ENCODE data around the gene AHNAK.
"Not testable (repeated sequence)": the region's sequence is repeated elsewhere in the genome, so short reads cannot be mapped to it uniquely, and the experiment has no call there.

AHNAK gene

DNA sequence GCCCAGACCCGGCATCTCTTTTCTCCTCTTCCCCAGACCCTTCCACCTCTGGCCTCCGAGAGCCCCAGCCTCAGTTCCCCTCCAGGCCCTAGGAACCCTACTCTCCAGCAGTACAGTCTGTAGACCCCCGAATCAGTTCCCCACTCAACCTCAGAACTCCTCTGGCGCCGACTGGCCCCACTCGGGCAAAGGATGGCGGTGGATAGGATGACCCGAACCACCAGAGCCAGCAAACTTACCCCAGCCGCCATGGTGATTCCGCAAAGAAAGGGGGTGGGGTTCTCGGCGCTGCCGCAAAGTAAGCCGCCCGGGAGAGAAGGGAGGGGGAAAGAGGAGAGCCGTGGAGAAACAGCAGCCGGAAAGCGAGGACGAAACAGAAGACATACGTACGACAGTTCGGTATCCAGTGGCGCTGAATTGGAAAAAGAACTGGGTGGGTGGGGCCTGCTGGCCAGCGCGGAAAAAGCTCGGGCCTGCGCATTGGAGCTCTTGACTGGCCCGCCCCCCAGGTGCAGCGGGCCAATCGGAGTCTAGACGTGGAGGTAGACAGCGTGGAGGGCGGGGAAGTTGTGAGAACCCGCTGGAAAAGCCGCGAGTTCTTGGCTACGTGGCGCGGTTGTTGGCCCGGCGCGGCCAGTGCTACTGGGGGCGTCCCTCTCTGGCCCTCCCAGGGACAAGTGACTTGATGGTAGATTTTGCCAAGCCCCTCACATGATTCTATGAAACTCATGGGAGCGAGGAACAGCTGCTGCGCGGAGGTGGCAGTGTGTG, 27.2 kb upstream of the AHNAK start, which contains the start of gene EEF1G:
Gene EEF1G, minus strand, starts transcription at position 300 of the 771 bp plus-strand sequence. Its CDS starts 49 bp downstream, at position 251.
- peak; percentile 87 to 99 (median 97) for DNase-seq

DNA sequence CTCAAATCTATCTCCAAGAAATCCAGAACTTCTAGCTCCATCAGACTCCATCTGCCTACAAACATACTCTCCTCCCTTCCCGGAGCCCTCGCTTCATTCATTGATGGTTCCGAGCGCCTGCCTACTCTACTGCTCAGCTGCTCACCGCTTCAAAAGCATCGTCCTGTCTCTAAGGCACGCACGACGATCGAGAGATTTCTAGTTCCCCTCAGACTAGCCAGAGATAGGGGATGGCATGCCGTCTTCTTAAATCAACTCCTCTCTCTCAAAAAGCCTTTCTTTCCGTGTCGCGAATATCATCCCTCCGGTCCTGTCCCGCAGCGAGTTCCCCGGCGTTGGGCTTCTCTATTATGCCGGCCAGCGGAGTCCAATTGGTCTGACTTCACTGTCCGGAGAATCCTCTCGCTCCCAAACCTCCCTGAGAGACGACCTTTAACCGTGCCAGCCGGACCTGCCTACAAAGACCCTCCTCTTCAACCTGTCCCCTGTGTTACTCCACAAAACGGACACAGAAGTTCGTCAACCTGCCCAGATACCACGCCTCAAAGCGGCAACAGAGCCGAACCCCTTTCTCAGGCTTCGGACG, 26.5 kb upstream of the AHNAK start:
- peak in 10 of 51 donors; percentile 36 to 71 (median 48) for DNase-seq

DNA sequence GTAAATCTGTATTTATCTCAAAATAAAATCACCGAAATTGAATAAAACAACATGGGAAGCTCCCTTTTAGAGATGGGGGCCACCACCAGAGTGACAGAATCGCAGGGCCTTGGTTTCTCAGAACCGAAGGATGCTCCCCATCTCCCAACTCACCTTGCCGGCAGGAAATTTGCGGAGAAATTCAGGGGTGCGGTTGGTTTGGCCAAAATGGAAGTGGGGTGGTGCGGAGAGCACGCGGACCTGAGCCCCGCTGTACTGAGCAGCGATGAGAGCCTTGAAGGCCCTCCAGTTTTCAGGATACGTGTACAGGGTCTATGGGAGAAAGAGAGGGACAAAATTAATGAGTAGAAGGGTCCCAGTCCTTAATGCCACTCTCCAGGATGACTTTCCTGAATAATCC, 25.8 kb upstream of the AHNAK start:
- no peak for DNase-seq

DNA sequence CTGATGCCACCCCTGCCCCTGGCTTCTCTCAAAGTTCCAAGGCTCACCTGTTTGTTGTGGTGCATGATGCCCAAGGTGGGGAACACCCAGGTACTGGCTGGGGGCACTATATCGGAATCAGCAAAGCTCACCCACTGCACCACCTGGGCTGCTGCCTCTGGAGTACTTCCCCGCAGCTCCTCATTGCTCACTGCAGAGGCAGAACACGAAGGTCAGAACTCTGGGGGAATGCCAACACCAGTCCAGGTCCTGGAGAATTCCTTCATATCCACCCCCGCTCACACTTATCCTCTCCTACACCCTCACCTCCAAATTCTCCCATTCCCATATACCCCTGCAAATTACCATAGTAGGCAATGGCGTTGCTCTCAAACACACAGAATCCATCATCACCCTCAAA, 24.9 kb upstream of the AHNAK start:
- not testable (repeated sequence) for DNase-seq

DNA sequence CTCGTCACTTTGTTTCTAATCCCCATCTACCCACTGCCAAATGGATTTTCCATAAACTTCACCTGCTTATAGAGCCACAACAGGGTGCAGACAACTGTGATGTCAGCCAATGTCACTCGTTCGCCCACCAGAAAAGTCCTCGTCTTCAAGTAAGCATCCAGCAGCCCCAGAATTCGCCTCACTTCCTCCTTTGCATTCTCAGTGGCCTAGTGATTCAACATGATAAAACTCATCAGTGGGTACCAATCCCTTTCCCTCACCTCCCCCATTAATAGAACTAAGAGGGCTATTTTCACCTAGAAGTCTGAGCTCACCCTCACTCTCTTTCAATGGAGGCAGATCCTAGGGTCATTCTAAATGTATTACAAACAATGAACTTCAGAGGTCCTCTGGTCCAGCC, 24.3 kb upstream of the AHNAK start:
- DNase-seq, result not testable (repeated sequence)

DNA sequence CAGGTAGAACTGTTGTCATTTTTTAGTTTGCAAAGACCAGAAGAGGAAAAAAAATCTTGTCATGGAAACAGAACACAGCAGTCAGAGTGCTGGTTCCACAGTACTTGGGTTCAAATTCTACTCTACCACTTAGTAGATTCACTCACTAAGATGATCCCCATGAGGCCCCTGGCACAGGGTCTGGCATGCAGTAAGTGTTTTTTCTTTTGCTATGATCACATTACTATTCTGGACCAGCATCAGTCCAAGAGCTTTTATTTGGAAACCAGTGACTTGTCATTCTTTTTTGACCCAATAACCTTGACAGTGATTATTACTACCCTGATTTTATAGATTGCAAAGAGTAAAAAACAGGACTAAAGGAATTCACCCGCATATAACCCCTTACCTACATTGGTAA, 23.0 kb upstream of the AHNAK start:
- no peak for DNase-seq

DNA sequence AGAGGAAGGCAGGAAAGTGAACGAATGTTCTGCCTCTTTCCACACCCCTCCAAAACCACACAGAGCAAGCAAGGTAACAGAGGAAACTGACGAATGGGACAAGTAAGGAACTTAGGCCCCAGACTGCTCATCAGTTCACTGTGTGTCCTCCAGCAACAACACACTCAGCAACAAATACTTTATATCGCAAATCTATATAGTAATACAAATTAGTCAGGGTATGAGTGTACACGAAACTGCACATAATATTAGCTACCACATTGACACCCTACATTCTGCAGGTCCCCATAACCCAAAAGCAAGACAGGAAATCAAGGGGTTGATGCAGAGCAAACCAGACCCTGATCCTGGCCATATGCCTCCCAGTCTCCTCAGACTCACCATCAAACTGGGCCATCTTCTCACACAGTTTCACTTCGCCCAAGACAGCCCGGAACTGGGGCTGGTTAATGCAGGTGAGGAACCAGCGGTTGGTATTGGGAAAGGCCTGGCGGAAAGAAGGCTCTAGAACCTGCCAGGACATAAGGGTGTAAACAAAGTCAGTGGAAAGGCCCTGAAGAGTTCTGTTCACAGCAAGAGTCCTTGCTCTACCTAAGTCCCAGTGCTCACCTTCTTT, 20.5 kb upstream of the AHNAK start:
- DNase-seq, result no peak

DNA sequence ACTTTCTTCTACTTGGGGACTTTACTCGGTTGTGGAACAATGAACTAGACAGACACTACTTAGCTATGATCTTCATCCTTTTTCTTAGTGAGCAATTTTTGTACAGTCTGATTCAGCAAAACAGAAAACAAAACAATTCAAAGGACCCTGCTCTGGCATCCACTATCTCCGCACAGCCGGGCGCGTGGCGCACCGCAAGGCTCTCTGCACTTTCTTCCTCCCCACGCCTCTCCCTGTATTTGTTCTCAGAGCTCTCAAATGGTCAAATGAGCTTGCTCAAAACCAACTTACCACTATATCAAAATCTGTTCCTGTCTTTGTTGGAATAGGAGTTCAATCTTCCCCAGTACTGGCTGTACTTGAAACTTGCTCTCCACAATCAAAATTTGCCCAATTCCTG, 19.6 kb upstream of the AHNAK start:
- DNase-seq, result no peak

DNA sequence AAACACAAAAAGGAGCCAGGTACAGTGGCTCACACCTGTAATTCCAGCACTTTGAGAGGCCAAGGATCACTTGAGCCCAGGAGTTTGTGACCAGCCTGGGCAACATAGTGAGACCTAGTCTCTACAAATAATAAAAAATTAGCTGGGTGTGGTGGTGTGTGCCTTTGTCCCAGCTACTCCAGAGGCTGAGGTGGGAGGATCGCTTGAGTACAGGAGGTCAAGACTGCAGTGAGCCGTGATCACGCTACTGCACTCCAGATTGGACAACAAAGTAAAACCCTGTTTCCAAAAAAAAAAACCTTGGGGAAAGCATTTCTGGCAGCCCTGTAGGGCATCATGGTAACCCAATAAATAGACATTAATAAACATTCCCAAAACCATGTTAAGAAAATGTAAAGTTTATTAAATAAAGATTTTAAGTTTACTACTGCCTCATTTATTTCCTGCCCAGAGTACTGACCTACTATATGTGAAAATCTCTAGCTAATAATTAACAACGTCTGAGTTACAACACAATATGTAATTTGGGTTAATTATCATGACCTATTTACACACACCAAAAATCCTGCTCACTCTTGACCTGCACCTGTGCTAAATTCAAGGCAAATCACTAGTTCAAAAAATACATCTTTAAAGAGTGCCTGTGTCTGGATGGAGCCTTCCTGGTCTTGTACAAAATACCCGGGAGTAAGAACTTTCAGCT, 18.6 kb upstream of the AHNAK start:
- no peak for DNase-seq

DNA sequence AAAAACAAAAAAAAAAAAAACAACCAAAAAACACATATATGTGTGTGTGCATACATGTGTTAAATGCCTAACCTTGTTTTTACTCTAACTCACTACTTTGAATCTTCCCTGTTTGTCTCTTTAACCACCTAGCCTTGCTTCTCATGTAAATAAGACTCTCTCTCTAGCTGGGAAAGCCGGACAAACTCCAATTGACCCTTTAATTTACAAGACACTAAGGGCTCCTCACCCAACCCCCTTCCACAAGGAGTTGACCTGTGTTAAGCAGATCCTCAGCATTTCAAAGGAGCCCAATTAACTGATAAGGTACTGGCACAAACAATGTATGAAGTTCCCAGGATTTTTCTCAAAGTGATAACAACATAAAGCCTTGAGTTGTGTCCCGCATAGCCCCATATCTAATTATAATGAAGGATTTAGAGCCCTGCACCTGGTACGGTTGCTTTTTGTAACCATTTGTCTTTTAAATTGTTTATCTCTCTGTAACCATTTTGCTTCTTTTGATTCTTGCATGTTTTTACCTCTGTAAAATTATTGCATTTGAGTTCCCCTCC, 15.1 kb upstream of the AHNAK start:
- DNase-seq, result not testable (repeated sequence)

DNA sequence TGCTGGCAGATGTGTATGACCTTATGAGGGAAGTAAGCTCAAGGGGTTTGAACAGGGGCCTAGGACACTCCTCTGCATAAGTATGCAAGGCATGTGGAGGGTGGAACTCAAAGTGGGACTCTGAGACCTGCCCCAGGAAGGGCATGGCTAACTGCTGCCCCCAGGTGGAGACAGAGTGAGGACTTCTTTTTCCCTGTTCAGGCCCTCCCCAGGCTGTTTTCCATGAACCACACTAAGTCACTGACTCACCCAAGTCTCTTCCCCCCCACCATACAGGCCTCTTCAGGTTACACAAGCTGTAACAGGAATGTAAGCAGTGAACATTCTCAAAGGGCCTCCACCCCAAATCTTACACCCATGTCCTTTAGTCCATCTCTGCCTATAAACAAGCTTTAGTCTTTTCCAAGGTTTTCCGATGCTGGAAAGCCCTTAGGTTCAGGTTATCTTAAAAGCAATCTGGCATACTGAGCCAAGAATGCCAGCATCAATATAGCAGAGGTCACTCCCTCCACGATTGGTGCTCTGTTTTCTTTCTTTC, 14.0 kb upstream of the AHNAK start:
- DNase-seq, result peak in 17 of 51 donors; percentile 16 to 65 (median 34)

DNA sequence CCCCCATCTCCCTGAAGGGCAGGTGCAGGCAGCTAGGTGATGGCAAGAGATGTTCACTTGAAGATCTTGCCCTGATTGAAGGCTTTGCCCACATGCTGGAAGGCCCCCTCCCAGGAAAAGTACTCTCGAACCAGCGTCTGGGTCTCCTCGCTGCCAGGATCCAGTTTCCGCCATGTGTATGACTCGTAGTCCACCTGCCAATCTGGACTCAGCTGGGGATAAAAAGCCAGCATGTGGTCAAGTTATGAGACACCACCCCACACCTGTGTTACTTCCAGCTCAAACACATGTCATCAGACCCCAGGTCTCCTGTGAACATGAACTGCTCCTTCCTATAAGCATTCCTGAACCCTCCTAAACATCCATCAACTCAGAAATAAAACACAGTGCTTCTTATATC, 13.0 kb upstream of the AHNAK start:
- not testable (repeated sequence) for DNase-seq

DNA sequence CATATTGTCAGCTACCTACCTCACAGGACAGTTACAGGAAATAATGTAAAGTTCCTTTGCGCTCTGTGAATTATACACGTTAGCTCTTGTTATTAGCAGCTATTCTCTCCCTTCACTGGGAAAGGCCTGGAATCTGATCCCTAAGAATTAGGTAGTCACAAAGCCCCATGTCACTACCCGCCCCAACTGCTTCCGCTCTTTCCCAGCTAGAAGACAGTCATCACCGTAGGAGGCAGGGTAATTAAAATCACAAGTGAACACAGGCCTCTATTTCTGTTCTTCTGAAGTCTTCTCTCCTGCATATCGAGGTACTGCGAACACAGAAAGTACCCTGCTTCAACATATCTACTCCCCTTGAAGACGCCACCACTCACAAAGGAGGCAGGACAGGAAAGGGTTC, 12.6 kb upstream of the AHNAK start:
- DNase-seq, result peak in 2 of 51 donors; percentile 22 to 40

DNA sequence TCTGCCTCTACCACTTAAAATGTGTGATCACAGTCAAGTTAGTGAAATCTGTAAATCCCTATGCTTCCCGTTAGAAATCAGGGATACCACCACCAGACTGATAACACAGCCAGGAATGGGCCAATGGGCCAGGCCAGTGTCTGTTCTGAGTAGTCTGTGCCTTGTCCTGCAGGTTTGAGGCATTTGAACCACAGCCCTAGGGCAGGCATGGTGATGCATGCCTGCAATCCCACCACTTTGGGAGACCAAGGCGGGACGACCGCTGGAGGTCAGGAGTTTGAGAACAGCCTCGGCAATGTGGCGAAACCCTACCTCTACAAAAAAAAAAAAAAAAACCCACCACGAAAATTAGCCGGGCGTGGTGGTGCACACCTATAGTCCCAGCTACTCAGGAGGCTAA, 12.1 kb upstream of the AHNAK start:
- no peak for DNase-seq

DNA sequence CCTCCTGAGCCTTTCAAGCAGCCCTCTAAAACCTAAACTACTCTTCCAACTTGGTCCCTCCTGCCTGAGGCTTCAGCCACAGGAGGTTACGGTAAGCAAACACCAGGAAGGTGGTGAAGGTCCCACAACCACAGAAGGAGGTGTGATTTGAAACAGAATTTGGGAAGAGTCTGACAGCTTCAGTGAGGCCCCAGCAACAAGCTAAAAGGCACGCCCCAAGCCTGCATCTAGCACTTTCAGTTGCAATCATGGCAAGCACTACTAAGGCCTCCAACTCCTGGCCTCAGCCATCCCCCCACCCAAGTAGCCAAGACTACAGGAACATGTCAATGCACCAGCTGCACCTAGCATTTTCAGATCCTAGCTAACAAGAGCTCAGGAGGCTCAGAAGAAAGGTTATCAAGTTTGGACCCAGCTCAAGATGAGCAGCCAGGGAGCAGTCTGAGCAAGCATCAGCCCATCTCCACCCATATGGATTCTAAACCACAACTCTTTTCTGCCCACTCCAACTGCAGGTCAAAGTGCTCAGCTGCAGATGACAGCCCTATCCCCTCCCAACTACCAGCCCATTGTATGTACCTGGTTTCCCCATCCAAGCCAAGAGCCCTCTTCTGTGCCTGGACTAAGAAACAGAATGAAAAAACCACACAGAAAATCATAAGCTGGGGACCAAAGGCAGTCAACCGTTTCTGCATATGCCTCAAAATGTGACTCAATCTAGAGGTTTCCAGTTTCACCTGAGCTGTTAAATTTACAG, 10.4 kb upstream of the AHNAK start:
- DNase-seq, result no peak

DNA sequence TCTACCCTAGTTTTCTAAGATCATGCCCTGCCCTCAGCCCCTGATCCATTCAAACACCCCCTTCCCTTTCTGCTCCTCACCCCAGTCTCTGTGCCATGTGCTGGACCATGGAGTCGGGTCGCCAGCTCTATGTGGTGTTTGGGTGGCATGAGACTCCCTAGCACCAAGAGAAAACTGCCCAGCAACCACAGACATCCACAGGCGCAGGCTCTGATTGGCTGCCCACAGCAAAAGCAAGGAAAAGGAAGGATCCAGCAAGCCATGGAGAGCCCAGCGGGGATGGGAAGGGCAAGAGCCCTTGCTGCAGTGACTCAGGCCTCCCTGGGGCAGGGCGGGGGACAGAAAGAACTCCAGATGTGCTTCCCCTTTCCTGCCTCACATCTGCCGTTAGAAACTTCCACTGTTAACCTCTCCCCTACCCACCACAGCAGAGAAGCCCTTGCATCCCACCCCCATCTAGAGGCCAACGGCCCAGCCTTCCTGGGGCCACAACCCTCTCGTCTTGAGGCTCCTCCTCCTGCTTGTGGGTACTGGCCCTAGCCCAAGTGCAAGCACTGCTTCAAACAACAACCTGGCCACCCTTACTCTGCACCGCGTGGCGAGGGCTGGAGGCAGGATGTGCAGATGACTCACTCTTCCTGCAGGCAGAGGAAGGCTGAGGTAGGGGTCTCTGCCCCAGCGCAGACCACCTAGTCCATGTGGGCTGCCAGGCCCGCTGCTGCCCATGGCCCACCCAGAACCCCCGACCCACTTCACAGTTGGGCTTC, 9.7 kb upstream of the AHNAK start:
- peak in 37 of 51 donors; percentile 21 to 81 (median 63) for DNase-seq

DNA sequence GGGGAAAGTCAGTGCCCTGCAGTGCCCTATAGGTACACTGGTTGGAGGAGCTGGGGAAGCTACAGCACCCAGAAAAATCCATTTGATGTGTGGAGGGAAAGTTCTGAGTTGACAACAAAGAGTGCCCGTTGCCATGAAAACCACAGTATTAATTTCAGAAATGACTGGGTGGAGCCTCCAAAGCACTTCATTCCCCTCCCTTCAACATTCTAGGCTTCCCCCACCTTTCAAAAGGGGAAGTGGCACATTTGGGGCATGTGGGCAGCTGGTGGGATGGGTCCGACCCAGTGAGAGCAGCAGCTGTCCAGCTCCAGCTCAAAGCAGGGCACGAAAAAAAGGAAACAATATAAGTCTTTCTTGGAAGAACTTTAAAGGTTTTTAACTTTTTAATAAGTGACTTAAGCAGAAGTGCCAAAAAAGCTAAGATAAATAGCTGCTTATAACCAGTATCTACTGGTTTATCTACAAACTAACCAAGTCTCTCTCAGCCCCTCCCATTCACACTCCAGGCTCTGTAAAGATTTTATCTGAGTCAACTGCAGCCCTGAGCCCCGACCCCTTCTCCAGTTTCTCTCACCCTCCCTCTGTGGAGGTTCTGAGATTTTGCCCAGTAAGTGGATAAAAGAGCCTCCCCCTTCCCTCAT, 9.0 kb upstream of the AHNAK start:
- DNase-seq, result peak in 3 of 51 donors; percentile 13 to 21 (median 19)

DNA sequence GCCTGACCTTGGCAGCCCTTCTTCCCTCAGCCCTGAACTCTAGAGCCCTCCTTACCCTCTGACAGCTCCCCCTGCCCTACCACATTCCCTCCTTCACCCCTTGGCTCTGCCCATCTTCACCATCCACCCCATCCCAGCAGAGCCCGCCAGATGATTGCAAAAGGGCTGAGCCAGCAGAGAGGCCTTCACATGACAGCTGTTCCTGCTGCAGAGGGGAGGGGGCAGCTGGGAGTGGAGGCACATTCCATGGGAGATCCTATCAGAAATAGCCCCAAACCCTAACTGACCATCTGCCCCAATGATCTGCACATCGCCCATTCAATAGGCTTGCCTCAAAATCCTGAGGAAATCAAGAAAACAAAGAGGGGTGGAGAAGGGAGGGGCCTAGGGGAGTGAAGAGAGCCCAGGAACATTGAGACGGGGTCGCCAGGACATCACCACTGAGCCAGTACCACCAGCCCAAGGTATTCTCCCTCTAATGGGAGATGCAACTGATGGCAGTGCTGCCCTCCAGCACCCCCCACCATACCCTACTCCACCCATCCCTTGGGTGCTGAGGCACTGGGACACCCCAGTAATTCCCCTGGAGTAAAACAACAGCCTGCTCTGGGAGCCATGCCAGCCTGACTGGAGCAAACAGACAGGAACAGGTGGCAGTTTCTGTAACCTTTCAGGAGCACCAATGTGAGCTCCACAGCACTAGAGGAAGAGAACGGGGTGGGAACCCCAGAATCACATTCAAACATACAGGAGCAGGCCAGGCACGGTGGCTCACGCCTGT, 8.0 kb upstream of the AHNAK start:
- no peak for DNase-seq

All from hypothalamus (tissue), 51 donors.